Measurements from ENCODE around the gene RB1.
"Not testable (repeated sequence)": the region's sequence is repeated elsewhere in the genome, so short reads cannot be mapped to it uniquely, and the experiment has no call there.

Gene RB1

DNA sequence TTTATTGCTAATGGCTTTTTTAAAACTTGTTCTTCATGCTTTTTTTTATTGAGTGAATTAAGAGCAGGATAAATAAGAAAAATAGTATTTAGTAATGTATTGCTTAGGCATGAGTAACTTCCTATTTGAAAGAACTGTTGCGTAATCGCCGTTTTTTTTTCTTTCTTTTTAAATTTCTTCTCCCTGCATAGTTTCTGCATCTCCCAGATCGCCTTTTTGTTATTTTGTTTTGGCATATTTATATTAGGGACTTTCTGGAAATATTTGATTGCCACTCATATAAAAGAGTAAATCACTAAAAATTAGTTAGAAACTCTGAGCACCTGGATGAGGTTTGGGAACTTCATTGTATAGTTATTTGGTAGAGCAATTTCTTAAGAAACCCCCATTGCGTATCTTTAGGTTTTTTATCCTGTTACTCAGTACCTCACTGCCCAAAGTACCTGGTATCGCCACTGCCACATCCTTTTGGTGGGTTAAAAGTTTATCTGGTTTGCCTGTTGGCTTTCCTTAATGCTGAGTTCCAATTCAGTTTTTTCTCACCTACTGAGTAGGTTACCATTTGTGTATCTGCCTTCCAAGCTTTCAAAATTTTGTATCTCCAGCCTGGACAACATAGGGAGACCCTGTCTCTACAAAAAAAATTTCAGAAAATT is 145.5 kb downstream of the RB1 start:
- no peak for DNase-seq (ENCODE audit: low read depth)

DNA sequence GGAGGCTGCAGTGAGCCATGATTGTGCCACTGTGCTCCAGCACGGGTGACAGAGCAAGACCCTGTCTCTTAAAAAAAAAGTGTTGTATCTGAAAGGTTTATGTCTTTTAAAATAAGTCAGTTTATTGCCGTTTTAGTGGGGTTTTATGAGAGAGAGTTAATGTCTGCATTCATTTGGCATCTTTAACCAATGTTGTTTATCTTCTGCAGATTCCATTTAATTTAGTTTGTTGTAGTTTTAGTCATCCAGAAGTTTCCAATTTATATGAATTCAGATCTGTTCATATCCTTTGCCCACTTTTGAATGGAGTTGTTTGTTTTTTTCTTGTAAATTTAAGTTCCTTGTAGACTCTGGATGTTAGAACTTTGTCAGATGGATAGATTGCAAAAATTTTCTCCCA is 146.1 kb downstream of the RB1 start:
- no peak for DNase-seq (ENCODE audit: low read depth)

DNA sequence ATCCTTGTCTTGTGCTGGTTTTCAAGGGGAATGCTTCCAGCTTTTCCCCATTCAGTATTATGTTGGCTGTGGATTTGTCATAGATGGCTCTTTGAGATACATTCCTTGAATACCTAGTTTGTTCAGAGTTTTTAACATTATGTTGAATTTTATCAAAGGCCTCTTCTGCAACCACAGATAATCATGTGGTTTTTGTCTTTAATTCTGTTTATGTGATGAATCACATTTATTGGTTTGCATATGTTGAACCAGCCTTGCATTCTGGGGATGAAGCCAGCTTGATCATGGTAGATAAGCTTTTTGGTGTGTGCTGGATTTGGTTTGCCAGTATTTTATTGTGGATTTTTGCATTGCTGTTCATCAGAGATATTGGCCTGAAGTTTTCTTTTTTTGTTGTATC is 147.6 kb downstream of the RB1 start:
- not testable (repeated sequence) for DNase-seq (ENCODE audit: low read depth)

DNA sequence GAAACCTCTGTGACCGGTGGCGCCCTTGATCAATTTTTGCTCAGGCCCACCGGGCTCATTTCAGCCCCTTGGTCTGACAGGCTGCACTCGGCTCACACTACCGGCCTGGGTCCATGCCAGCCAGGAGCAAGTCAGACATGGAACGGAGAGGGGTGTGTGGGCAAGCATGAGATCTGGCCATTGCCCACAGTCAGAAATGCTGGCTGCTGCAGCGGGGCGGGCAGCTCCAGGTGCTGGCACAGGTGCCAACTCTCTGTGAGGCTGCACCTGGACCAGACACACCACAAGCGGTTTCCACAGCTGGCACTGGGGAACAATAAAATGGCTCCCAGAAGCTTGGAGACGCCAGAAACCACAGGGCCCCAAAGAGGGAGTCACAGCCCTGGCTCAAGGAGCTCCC is 153.0 kb downstream of the RB1 start:
- no peak for DNase-seq (ENCODE audit: low read depth)

DNA sequence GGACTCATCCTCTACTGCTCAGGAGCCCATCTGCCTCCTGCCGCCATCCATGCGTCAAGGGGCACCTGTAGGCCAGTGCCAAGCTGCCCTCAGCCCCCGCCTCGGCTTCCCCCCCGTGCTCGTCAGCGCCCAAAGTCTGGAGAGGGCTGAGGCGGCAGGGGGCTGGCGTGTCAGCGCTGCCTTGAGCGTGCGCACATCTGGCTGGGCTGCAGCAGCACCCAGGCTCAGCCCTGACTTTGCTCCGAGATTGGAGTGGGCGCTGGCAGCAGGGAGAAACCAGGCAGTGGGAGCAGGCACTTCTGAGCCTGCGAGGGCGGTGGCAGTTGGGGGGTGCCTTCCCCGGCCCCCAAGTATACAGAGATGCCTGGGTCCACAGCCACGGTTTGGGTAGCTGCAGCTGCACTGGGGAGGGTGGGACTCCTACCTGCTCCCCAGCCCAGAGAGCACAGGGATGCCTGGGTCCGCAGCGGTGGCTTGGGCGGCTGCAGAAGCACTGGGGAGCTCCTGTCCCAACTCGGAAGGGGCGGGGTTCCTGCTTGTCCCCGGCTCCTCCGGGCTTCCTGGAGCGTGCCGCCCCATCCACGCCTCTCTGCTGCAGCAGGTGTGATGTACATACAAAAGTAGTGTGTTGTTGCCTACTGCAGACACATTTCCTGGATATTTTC is 154.2 kb downstream of the RB1 start:
- DNase-seq (ENCODE audit: low read depth): no peak

DNA sequence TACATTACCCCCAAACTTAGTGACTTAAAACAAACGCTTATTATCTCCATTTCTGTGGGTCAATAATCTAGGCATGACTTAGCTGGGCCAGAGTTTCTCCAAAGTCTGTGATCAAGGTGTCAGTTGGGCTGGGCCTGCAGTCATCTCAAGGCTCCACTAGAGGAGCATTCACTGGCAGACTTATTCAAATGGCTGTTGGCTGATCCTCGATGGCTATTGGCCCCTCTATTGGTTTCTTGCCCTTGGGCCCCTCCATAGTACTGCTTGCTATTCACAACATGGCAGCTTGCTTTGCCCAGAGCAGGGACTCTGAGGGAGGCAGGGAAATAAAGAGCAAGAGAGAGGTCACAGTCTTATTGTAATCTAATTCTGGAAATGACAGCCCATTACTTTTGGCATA is 171.7 kb downstream of the RB1 start:
- no peak for DNase-seq (ENCODE audit: low read depth)

DNA sequence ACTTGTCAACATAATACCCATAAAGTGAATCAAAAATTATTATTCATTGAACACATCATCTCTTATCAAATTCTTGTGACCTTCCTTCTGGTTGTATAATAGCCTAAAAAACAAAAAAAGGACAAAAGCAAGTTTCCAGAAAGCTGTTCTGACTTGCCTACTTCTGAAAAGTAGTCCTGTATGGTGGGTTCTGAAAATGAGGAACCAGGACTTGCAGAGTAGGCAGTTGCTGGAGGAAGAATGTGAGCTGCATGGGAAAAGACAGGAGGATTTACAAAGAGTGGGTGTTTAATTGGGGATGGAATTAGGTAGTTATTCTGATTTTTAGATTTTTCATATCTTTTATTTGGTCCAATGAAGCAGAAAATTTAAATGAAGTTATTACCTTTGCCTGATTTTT is 172.7 kb downstream of the RB1 start:
- DNase-seq (ENCODE audit: low read depth): no peak

DNA sequence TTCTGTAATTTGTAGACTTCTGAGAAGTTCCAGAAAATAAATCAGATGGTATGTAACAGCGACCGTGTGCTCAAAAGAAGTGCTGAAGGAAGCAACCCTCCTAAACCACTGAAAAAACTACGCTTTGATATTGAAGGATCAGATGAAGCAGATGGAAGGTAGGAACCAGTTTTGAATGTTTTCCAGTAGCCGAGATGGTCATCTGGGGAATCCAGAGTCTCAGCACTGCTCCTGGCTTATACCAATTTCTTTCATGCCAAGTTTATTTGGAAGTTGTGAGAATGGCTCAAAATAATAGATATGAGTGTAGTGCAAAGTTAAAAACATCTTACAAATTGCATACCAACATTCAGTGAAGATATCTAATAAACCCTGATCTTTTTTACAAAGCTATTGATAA is 173.1 kb downstream of the RB1 start:
- DNase-seq (ENCODE audit: low read depth): no peak

DNA sequence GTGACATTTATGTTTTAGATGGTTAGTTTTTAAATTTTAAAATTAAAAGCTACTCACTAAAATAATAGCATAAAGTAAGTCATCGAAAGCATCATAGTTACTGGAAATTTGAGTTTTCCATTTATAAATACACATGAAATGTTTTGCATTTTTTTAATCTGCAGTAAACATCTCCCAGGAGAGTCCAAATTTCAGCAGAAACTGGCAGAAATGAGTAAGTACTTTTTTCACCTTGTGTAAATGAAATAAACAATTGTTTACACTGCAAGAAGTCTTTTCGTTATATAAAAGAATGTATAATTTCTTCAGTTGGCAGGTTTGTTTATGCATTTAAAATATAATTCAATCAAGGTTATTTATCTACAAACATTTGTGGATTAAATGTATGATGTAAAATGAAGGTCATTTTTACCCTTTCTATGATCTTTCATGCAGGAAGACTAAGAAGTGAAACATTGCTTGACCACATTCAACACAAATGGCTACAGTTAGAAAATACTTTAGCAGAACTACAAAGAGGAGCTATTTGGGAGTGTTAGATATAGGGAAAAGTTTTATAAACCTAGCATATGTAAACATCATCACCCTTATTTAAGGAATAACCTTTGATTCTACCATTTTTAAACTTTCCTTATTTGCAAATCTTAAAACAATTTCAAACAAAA is 173.8 kb downstream of the RB1 start:
- DNase-seq (ENCODE audit: low read depth): no peak

DNA sequence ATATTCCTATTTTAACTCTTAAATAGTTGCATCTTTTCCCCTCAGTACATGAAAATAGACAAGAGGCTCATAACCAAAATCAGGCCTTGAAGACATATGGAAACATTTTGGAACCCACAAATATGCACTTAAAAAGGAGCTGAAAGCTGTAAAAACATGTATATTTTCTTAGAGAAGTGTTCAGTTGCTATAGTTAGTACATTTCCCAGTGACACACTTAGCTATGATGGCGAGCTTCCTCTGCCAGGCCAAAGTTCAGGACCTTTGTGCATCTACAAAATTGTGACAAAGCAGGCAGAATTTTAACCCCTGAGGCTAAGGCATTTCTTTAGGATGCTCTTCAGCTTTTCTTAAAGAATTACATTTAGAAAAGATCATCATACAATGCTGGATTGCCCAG is 174.8 kb downstream of the RB1 start:
- DNase-seq (ENCODE audit: low read depth): no peak

DNA sequence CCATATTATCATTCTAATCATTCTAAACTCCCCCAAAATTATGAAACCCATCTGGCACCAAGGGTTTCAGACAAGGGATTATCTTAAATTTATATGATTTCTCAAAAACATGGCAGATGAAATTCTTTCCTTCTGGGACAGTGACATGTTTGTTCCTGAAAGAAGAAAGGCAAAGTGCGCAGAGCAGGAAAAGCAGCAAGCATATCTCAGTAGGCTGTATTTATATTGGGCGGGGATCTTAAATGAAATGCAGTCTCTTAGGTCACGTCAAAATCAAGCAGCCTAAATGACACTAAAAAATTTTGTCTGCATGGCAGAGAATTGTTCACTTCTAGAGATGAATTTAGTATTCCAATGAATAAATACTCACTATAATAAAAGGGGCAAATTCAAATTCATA is 180.0 kb downstream of the RB1 start:
- DNase-seq (ENCODE audit: low read depth): no peak

DNA sequence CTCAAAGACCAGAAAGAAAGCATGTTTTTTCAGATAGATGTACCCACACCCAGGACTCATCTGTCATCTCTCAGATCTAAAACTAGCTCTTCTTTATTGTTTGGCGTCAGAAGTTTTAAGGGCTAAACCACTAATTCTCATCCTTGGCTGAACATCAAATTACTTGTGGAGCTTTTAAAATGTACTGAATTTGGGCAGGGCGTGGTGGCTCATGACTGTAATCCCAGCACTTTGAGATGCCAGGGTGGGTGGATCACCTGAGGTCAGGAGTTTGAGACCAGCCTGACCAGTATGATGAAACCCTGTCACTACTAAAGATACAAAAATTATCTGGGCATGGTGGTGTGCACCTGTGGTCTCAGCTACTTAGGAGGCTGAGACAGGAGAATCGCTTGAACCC is 181.9 kb downstream of the RB1 start:
- no peak for DNase-seq (ENCODE audit: low read depth)

DNA sequence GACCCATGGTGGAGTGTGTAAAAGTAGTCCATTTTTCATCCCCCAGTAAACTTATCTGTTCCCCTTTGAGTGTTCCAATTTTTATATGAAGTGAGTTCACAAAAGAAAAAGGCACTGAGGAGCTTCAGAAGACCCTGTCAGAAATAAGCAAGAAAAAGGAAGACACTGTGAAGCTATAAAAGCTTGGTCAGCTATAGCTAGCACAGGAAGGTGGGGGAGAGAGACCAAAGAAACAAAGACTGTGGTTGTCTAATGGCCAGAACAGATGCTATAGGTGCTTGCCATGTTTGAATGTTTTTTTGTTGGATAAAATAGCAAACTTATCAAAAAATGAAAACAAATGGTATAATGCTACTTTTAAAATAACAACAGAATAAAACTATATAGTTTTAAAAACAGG is 182.8 kb downstream of the RB1 start:
- no peak for DNase-seq (ENCODE audit: low read depth)

DNA sequence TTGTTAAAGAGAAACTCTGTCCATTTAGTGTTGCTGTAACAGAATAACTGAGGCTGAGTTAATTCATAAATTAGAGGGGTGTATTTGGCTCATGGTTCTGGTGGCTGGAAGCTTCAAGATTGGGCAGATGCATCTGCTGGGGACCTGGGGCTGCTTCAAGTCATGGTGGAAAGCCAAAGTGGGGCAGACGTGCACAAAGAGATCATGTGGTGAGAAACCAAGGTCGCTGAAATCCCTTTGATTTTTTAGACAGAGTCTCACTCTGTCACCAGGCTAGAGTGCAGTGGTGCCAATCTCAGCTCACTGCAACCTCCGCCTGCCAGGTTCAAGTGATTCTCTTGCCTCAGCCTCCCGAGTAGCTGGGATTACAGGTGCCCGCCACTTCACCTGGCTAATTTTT is 183.3 kb downstream of the RB1 start:
- no peak for DNase-seq (ENCODE audit: low read depth)

DNA sequence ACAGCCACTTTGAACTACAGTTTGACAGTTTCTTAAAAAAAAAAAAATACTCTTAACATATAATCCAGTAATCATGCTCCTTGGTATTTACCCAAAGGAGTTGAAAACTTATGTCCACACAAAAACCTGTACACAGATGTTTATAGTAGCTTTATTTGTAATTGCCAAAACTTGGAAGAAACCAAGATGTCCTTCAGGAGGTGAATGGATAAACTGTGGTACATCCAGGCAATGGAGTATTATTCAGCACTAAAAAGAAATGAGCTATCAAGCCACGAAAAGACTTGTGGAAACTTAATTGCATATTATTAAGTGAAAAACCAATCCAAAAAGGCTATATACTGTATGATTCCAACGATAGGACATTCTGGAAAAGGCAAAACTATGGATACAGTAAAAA is 184.4 kb downstream of the RB1 start:
- DNase-seq (ENCODE audit: low read depth): no peak

DNA sequence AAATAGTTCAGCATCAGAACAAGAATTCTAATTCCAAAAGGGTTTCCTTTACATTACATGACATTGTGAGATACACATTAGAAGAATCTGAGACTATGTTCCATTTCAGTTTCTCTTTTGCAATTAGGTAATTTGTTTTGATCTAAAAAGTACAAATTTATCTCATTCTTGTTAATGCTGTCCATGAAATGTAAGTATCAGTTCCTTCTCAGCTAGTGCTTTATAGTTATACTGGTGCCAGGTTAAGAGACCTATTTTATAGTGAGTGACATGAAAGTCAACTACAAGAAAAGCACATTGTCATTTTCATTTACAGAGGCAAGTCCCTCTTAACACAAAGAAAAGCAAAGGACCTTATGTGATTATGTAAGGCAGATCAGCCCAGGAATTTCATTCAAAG is 185.4 kb downstream of the RB1 start:
- DNase-seq (ENCODE audit: low read depth): no peak

DNA sequence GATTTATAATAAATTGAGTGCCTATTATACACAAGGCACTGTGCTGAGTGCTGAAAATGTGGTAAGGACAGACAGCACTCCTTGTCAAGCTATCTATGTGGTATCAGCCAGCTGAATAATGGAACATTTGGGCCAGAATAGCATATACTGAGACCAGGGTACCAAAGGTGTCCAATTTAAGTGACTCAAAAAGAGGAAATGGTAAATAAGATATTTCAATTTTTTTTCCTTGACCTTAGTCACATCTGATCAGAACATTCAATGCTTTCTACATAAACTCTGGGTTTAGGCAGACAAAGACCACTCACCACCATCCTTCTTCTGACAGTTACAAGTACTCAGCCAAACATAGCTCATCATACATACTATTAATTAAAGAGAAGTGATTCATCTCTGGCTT is 186.1 kb downstream of the RB1 start:
- DNase-seq (ENCODE audit: low read depth): no peak

DNA sequence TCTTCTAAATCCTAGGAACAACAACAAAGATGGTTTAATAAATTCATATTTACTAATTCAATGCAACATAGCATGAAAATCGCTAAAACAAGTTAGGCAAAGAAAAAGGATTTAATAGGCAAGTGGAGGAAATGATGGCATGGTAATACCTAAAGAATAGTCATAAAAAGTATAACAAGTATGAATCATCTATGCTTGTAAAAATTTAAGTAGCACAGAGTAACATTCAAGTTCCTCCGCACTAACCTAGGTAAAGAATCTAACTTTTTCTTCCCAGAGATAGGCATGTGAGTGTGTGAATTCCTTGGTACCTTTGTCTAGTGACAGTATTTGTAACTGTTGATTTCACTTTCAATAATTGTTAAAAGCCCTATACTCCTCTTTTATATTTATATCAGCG is 186.7 kb downstream of the RB1 start:
- no peak for DNase-seq (ENCODE audit: low read depth)

DNA sequence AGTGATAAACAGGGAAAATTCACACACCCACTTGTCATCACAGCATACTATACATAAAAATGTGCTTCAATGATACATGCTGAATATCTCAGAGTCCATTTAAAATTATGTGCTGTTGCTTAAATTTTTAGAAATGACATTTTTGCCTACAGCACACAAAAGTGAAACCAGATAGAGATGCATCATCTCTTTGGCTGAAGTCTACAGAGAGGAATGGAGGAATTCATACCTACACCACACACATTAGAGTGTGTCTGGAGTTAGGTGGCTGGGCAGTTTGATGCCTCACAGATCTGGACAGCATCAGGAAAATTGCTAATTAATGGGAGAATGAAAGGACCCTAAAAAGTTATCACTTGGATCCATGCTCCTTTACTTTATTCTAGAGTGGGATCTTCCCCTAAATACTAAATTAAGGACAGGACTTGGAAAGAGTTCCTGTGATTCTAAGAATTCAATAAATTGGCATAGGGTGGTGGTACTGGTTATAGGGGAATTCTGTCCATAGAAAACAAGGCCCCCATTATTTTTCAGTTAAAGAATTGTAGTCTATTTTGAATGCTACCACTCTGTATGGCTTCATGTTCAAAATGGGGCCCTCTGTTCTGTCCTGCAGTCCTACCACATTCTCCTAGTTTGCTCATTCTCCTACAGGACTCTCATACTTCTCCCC is 188.0 kb downstream of the RB1 start:
- DNase-seq (ENCODE audit: low read depth): no peak

DNA sequence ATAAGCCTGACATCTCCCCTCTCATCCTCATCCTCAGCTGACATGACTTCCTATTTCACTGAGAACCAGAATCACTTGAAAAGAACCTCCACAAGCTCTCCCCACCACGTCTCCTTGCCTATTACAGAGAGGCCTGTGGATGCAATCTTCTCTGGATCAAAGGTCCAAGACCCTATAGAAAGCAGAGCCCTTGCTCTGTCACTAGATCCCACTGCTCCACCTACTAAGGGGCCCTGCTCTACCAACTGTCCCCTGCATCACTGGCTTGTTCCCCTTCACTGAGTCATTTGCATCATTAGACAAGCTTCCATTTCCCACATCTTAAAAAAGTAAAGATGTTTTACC is 188.5 kb downstream of the RB1 start:
- DNase-seq (ENCODE audit: low read depth): no peak

DNA sequence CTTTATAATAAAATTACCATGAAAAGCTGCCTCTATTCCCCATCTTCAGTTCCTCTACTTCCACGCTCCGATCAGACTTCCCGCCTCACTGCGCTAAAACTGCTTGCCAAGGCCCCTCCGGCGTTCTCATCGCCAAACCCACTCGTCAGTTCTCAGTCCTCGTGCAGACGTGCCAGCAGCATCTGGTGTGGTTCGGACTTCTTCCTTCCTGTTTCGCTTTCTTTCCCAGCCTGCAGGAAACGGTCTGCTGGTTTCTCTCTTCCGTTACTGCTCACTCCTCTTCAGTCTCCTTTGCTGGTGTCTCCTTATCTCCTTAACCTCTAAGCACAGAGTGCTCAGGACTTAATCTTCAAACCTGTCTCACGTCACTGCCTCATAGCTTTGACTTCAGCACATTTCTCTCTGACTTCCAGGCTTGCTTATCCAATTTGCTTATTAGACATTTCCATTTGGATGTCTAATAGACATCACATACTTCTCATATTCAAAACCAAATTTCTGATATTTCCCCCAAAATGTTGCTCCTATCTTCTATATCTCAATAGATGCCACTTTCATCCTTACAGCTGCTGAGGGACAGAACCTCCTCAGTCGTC is 189.0 kb downstream of the RB1 start:
- DNase-seq (ENCODE audit: low read depth): peak; percentile 45

DNA sequence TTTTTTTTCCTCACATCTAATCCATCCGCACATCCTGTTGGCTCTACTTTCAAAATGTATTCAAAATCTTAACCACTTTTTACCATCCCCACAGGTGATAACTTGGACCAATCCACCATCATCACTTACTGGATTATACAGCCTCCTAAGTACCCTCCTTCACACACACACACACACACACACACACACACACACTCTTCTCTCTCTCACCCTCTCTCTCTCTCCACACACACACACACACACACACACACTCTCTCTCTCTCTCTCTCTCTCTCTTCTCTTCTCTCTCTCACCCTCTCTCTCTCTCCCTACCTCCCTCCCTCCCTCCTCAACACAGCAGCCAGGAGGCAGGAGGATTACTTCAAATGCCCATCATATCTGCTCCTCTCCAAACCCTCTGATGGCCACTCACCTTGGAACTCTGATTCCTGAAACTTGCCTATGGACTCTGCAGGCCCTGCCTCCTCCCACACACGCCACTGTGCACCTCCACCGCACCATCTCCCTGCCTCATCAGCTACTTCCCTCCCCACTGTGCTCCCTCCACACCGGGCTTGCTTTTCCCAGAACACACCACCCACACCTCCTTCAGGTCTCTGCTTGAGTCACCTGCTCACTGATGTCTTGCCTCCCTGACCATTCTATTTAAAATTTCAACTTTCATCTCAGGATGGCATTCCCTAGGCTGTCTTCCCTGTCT is 189.7 kb downstream of the RB1 start:
- no peak for DNase-seq (ENCODE audit: low read depth)
